DMS114 treated with DMSO at 0.1 percent for 48 hours (cell line): ENCODE data around the gene EPS15.

Experiments used
- DNase-seq: peaks from one replicate; lab custom pipeline; 2025; ENCODE audit not compliant: unreplicated experiment; lab: John Stamatoyannopoulos, UW

The EPS15 gene

GRCh38 chr1:51323778-51324177 lies 195.3 kb downstream of the EPS15 start:
- no peak for DNase-seq

GRCh38 chr1:51322417-51323101 lies 196.5 kb downstream of the EPS15 start:
- DNase-seq = no peak

DNA sequence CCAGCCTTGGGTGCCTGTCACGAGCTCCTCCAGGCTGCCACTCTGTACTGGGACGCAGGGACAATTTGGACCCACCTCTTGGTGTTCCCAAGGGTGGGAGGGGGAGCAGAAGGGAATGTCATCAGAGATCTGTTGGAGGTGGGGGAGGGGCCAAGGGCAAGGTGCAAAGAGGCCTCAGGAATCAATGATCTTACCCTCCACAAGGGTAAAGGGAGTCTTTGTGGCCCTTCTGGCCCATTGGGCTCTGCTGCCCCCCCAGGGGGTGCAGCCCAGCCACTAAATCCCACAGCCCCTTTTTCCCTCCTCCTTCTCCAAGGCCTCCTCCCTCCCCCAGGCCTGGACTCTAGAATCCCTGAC lies 197.2 kb downstream of the EPS15 start:
- DNase-seq = no peak

GRCh38 chr1:51320967-51321923 lies 197.8 kb downstream of the EPS15 start:
- no peak for DNase-seq

GRCh38 chr1:51317798-51318197 lies 201.3 kb downstream of the EPS15 start:
- DNase-seq = no peak

DNA sequence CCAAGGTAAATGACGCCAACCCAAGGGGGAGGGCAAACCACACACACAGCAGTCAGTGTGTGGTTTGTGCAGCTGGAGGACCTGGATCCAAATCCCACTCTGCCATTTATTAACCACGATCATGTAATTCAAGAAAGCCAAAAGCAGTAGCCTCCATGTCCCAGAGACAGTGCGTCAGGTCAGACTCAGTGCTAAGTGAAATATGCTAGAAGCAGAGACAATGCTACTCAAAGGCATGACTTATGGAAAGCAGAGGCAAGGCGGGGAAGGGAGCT lies 202.3 kb downstream of the EPS15 start:
- no peak for DNase-seq

DNA sequence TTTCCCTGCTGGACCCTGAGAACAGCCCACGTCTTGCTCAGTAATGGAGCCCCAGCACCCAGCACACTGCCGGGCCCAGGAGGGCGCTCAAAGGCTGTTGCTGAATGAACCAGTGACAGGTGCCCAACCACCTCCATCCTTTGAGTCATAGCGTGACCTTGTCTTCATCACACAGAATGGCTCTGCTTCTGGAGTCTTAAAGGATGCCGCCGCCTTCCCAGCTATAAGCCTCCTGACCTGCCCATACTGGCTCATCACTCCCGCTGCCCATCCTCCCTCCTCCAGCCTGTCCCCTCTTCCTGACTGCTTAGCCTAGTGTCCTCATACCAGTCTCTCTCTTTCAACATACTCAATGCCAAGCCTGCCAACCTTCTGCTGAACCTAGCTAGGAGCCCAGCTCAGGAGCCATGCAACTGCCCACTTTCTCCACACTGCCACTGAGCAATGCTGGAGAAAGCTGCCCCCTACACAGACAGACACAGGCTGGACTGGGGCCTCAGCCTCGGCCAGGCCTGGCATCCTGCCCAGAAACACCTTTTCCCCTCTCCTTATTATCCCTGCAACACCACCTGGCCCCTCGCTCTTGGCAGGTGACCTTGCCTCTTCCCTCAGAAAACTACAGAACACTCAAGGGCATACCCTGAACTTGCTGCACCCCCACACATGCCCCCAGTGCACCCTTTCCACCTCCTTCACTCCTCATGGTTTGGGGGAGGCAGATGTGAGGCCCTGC lies 202.8 kb downstream of the EPS15 start:
- DNase-seq = no peak

DNA sequence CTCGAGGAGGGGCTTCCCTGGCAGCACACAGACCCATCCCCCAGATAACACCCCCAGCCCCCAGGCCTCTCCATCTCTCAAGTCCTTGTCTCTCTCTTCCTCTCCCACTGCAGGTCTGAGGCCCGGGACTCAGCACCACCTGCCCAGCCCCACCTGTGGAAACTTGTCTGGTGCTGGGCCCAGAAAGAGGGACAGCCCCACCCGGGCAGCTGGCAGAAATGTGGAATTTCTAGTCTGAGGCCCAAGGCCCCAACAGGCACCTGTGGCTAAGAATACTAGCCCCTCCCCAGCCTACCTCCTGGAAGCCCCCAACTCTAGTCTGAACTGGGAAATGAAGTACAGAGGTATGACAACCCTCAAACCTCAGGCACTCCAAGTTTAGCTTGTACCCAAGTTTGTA lies 204.1 kb downstream of the EPS15 start:
- DNase-seq = no peak

DNA sequence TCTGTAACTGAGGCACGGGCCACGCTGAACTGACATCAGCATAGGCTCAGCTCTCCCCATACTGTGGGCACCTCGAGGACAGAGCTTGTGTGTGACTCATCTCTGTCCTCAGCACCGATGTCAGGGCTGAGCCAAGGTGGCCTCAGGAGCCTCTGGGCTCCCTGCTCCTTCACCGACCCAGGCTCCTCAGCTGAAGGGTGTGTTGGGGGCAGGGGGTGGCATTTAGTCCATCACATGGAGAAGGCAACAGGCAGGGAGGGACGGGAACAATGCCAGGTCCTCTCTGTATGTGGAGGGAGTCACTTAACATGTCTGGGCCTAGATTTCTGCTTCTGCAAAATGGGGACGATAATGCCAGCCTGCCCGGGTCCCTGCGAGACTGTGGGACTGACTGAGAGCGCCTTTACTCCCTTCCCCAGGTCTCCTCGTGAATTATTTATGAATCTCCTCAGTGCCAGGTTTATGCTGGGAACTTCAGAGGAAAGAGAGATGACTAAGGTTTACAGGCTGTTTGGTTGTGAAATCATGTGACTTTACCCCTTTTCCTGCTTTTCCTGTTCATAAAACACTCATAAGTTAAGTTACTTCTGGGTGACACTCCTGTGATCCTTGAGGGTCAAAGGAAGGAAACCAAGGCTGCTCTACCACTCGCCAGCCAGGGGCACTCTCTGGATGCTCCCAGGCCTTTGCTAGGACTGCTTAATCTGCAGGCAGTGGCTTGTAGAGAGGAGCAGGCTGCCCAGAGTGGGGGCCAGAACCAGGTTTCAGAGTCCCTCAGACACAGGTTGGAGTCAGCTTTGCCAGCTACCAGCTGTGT lies 204.9 kb downstream of the EPS15 start:
- no peak for DNase-seq

DNA sequence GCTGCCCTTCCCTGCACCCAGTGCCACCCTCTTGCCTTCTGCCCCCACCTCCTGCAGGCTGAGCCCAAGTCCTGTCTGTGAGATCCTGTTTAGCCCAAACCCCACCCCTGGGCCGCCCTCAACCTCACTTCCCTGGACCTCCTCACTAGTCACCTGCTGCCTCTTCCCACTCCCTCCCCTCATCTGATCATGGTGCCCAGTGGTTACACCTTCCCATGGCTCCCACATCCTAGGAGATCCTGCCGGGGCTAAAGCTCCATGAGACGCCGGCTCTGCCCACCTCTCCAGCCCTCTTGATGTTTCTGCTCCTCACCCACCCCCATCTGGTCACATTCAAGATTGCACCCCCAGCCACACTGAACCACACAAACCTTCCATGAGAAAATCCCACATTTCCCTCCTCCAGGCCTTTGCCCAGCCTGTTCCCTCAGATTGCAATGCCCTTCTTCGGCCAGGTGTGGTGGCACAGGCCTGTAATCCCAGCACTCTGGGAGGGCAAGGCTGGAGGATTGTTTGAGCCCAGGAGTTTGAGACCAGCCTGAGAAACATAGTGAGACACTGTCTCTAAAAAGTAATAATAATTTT lies 205.7 kb downstream of the EPS15 start:
- no peak for DNase-seq

- no peak for DNase-seq
These were observed 206.3 kb downstream of the EPS15 start for GRCh38 chr1:51312718-51313117.

DNA sequence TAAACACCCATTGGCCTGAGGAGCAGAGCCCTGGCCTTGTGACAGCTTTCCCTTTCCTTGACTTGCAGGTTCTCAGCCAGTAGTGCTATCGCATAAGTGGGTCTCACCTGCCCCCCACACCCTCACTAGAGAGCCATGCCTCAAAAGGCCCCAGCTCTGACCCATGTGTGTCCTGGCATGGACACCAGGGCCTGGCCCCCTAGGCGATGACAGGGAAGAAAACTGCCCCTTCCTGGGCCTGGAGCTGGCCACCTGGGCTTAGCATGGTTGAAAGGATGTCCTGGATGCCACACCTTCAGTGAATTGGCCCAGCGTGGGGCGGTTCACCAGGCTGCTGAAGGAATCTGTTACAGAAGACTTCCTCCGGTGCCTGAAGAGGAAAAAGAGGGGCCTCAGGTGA lies 207.2 kb downstream of the EPS15 start:
- DNase-seq = no peak

DNA sequence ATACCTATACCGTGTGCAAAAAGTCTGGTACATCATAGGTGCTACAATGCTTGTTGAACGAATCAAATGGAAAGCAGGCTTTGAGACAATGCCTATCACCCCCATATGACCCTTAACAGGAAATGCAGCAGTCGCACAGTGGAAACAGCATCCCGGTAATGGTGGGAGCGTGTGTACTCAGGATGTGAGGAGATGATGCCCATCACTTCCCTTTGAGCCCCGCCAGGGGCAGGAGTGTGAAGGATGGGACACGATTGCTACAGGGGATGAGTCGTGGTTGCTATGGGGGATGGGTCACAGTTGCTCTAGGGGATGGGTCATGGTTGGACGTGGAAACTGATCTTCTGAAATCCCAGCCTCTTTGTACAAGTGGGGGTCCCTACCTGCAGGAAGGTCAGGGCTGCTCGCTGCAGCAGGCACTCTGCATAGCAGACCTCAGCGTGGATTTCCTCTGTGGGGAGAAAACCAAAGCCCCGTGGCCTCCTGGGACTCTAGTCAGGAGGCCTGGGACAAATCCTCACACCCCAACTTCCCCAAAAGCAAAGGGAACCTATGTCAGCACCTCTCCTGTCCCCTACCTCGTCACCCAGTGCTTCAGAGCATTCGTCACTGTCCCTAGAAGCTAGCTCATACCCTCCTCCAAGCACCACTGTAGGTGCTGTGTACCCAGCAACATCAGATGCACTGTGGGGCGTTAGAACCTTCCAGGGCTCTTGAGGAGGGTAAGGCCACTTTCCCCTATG lies 208.0 kb downstream of the EPS15 start:
- DNase-seq = no peak

- no peak for DNase-seq
These were observed 209.8 kb downstream of the EPS15 start for GRCh38 chr1:51309291-51309690.

- no peak for DNase-seq
These were observed 210.4 kb downstream of the EPS15 start for GRCh38 chr1:51308636-51309035.

DNA sequence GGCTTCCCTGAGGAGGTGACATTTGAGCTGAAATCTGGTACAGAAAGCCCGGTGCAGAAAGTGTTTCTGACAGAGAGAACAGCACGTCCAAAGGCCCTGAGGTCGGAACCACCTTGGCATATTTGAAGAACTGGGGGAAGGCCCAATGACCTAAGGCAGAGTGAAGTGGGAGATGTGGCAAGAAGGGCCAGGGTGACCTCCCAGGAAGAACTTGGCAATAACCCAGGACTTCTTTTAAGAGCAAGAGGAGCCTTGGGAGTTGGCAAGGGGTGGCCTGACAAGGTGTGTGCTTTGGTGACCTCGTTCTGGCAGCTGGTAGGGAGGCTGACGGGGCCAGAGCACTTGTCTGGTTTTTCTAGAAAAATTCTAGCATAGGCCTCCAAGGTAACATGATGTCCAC lies 212.1 kb downstream of the EPS15 start:
- DNase-seq = no peak

GRCh38 chr1:51305371-51305823 lies 213.7 kb downstream of the EPS15 start:
- no peak for DNase-seq

GRCh38 chr1:51304360-51304759 lies 214.7 kb downstream of the EPS15 start:
- no peak for DNase-seq
